CD4-positive, alpha-beta T cell treated with Interleukin-6 at 100 ng/mL for 8 hours (primary cell): Measurements from ENCODE around the gene ACER3.
A peak's percentile ranks its signal among the peaks of the same experiment; 100 is the strongest.
"Not testable (repeated sequence)": the region's sequence is repeated elsewhere in the genome, so short reads cannot be mapped to it uniquely, and the experiment has no call there.

Experiments used
- DNase-seq: peaks from one replicate; pipeline ENCODE4 v3.0.0-alpha.2; 2020; ENCODE audit warnings: mixed read lengths, low spot score

ACER3 gene

DNA sequence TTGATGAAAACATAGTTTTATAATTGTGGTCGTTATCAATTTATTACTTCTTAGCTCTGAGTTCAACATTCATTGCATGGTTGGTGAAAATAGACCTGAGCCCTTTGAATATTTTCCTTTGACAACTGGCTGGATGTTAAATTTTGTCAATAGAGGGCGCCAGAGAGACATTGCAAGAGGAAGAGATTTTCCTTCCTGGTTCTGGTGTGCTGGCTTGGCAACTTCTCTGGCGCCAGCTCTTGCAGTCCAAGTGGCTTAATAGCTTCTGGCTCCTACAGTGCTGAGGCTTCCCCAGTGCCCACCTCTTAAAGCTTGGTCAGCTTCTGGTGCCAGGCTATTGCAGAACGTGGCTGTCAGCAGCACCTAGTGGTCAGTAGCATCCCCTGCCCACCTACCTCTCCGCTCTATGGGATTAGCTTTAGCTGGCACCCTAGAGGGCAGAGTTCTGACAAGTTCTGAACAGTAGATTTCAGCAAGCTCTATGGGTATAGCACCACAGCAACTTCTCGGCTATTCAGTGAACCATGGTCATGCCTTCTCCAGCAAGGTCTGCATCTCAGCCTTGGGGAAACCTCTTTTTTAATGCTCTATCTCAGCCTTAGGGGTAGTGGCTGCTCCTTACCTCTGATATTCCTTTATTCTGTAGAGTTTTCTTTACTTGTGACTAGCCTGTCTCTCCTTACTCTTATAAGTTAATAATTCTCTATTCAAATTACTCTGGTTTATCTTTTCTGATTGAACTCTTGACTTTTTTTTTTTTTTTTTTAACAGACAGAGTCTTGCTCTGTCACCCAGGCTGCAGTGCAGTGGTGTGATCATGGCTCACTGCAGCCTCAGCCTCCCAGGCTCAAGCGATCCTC, 59.4 kb downstream of the ACER3 start:
- peak; percentile 68 for DNase-seq

DNA sequence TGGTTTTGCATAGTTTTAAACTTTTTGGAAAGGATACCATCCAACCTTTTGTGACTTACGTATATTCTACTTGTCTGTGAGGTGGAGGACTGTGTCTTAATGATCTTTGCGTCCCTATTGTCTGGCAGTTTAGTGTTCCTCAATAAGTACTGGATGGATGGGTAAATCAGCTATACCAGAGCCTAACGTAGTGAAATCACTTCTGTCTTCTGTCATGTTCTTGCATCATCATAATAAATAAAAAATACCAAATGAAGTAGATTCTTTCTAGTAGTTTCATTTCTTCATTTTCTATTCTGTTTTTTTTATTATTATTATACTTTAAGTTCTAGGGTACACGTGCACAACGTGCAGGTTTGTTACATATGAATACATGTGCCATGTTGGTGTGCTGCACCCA, 66.4 kb downstream of the ACER3 start:
- DNase-seq: no peak

- no peak for DNase-seq
Observed at GRCh38 chr11:76935042-76935441, 74.3 kb downstream of the ACER3 start.

- no peak for DNase-seq
Observed at GRCh38 chr11:76939219-76939631, 78.5 kb downstream of the ACER3 start.

DNA sequence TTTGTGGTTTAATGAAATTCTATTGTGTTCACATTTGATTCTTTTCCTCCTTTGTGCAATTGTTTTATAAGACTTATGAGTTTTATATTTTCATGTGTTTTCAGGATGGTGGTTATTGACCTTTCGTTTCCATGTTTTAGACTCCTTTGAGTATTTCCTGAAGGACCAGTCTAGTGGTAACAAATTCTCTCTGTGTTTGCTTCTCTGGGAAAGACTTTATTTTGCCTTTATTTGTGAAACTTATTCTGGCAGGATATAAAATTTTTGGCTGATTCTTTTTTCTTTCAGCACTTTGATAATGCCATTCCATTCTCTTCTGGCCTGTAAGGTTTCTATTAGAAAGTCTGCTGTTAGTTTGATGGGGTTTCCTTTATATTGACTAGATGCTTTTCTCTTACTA, 83.5 kb downstream of the ACER3 start:
- DNase-seq: no peak

DNA sequence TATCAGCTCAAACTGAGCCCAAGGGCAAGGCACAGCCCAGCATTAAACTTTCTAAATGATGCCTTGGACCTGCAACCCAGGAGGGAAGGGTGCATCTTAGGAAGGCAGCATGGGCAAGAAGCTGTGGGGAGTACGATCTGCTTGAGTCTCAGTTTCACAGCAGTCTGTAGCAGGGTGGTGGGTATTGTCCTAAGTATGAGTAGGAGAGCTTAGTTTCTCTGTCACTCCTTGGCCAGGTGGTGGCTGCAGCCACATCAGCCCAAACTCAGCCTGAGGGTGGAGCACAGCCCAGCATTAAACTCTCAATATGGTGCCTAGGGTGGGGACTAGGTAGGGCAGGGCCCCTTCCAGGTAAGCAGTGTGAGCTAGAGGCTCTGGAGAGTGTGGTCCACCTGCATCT, 85.5 kb downstream of the ACER3 start:
- no peak for DNase-seq

DNA sequence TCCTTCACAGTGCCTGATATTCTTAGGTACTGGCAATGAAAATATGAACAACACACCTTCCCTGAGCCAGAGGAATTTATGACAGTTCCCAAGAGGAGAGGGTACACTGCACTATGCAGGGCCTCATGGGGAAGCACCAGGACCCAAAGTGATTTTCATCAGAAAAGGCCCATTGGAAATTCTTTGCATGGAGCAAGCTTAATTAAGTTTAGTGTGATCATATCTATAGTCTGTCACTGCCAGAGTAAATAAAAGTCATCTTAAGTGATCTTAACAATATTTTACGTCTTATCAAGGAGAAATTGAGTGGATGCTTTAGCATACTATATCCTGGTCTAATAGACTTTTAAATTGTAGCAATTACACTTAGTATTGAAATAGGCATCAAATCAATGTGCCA, 86.5 kb downstream of the ACER3 start:
- DNase-seq: no peak

GRCh38 chr11:76947800-76948199, 87.1 kb downstream of the ACER3 start:
- DNase-seq: no peak

GRCh38 chr11:76955459-76956114, 94.9 kb downstream of the ACER3 start:
- no peak for DNase-seq

GRCh38 chr11:76962583-76963416, 102.1 kb downstream of the ACER3 start:
- DNase-seq: no peak

DNA sequence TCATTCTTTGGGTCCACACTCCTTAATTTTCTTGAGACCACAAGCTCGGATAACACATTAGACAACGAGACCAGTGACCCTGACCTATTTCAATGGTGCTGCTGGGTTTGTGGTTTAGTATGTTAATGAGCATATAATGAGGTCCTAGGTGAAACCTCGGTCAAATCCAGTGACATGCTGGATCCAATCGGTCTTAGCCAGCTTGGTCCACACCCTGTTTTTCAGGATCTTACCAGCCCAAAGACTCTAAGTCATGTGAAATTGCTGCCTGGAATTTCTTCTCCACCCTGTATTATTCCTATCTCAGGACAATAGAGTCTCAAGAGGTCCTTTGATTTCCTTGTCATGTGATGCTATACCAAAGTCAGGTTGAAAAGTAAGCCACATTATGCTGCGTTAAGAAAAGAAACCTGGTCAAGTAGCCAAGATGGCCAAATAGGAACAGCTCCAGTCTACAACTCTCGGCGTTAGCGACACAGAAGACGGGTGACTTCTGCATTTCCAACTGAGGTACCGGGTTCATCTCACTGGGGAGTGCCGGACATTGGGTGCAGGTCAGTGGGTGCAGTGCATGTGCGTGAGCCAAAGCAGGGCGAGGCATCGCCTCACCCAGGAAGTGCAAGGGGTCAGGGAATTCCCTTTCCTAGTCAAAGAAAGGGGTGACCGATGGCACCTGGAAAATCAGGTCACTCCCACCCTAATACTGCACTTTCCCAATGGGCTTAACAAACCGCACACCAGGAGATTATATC, 102.9 kb downstream of the ACER3 start:
- not testable (repeated sequence) for DNase-seq

- DNase-seq: no peak
Observed at GRCh38 chr11:76972051-76972450, 111.3 kb downstream of the ACER3 start.

DNA sequence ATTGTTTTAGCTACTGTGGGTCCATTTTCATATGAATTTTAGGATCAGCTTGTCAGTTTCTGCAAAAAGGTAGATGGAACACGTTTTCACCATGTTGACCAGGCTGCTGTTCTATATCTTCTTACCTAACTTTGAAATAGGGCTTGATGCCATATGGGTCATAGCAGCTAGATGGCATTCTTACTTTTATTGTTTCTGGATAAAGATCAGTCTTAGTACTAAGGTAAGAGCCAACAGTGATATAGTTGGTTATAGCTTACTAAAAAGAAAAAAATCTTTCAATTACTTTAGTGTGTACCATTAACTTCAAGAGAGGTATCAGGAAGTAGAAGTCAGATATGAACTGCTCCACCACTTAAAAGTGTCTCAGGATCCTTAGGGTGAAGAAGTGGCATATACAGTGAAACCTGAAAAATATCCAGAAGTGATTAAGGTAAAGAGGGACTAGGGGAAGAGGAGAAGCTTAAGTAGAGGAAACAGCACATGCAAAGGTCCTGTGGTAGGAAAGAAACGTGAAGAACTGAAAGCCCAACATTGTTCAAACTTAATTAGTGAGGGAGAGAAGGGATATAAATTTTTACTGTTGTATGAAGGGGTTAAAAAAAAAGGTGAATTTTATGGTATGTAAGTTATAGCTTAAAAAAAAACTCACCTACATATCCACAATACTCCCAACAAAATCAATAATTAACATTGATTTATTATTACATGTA, 113.6 kb downstream of the ACER3 start:
- no peak for DNase-seq

DNA sequence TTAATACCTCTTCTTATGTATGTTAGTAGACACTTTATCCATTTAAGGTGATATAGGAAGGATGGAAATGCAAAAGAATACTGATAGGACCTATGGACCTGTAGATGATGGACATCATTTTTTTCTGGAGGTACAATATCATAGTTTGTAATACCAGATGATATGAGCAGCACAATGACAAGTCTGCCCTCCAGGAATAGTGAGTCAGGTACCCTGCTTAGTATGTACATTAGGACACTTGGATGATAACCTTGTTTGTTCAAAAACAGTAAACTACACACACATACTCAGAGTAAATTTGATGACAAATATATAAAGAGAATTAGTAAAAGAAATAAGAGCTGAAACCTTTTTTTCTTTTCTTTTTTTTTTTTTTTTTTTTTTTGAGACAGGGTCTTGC, 114.8 kb downstream of the ACER3 start:
- DNase-seq: no peak

GRCh38 chr11:76977791-76978190, 117.1 kb downstream of the ACER3 start:
- DNase-seq: no peak

DNA sequence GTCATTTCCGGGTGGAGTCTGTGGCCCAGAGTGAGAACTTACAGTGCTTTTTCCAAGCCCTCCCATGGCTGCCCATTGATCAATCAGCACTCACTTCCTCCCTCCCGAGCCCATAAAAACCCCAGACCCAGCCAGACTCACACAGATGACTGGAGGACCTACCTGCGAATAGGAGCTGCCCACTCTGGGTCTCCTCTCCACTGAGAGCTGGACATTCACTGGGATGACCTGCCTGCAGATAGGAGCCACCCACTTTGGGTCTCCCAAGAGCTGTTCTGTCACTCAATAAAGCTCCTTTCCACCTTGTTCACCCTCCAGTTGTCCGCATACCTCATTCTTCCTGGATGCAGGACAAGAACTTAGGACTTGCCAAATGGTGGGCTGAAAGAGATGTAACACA, 117.5 kb downstream of the ACER3 start:
- DNase-seq: no peak

DNA sequence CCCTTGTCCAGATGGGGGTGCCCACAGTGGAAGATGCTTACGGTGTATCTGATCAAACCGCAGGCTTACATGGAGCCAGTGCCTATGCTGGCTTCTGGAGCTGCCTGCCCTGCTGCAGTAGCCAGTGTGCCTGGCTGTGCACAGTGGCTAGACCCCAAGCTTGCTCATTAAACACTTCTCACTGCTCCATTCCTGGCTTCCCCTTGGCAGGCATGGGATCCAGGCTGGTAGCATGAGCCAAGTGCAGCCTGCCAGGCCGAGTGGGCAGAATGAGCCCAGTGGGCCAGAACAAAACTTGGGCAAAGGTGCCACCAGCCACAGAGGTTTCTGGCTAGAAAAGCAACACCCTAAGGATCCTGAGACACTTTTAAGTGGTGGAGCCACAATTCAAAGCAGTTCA, 118.1 kb downstream of the ACER3 start:
- no peak for DNase-seq

GRCh38 chr11:76980196-76980595, 119.5 kb downstream of the ACER3 start:
- no peak for DNase-seq

DNA sequence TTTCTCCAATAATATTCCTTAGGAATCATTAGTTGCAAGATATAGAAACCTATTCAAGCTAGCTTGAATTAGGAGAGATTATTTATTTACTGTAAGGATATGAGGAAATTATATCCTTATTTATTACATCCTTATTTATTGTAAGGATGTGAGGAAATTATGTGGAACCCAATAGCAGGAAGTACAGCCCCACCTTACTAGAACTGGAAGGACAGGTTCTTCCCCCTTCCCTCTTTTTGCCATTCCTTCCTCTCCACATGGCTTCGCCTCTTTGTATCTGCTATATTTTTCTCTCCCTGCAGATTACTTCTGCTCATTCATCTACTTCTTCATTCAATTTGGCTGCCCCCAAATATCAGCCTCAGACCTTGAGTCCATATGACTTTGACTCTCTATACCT, 124.0 kb downstream of the ACER3 start:
- no peak for DNase-seq

DNA sequence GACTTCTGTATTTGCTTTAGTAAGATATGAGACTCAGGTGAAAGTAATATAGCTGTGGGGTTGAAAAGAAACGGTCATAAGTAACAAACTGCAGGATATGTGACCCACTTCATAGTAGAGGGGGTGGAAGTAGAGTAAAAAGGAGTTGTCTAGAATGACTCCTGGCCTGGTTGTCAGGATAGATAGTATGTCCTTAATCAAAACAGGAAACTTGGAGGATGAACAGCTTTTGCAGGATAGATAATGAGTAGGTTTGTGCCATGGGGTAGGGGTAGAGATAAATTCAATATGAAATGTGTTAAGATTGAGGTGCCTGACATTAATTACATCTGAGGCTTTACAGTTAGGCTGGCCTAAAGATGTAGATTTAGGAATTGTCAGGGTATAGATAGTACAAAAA, 126.5 kb downstream of the ACER3 start:
- DNase-seq: no peak

DNA sequence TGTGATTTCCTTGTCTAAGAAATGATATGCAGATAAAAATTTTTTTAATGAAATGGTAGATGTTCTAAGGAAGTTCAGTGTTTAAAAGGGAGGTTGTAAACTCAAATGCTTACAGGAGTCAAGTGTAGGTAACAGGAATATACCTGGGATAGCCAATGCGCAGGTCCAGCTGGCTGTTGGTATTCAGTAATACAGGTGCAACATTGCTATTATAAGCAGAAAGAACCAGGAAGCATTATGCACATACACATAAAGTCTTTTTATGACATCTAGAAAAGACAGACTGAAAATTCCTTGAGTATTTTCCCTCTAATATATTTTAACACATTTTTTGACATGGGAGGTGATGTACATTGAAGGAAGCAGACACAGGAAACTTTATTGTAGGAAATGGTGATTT, 129.9 kb downstream of the ACER3 start:
- DNase-seq: no peak
